Measurements from ENCODE around the gene TRAF3IP3. TPM values are rescaled to one million over a fixed set of nuclear protein-coding genes. Genes with fewer than 3 reads are reported as not detected.

TRAF3IP3 gene
- total RNA-seq, 4 donors from 2014 or later = 1.2 to 10.3 (median 1.9) TPM

DNA sequence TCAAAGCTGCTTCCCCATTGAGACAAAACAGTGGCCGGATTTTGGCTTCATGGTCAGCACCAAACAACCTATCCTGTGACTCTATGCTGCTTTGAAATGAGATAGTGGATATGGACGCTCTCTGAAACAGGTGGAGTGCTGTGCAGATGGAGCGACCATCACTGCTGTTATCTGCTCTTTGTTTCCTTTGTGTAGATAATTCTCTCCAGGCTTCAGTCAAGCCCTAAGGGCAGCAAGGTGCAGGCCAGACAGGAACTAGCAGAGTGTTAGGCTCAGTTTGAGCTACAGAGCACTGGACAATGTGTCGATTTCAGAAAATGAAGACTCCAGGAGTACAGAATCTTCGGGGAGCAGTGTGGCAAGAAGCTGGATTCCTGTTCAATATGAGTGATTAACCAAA lies 54.9 kb downstream of the TRAF3IP3 start:
- Histone ChIP-seq H3K27ac (no peak overlapping the region), H3K36me3 (no peaks in the 10 kb centered on the region), H3K9me3 (no peaks in the 10 kb centered on the region), H3K27me3 (peaks cover 0 to 5% (median 0%) of the 10 kb centered on the region in 4 donors), H3K4me3 (no peak overlapping the region), H3K4me1 (peaks cover 0 to 58% (median 25%) of the 10 kb centered on the region in 3 donors)
- 89 to 91% methylated on average over 5 of the region's 5 CpGs for WGBS, 2 donors
- intact Hi-C loops (cut with DNase I) = no loop called here
- no peak for DNase-seq
- TF ChIP-seq POLR2A (IDR thresholded peaks at IDR 0.05) (no peak), CTCF (IDR thresholded peaks at IDR 0.05) (no peak)

GRCh38 chr1:209813902-209814301 lies 58.0 kb downstream of the TRAF3IP3 start:
- H3K27me3 ChIP-seq = no peaks in the 10 kb centered on the region
- DNase-seq = no peak
- peaks cover 4 to 45% (median 15%) of the 10 kb centered on the region in 3 donors for H3K4me1 ChIP-seq
- 79 to 88% methylated on average over 4 of the region's 4 CpGs for WGBS, 2 donors
- no peak for TF ChIP-seq CTCF (IDR thresholded peaks at IDR 0.05)
- TF ChIP-seq POLR2A (IDR thresholded peaks at IDR 0.05) = no peak
- no peaks in the 10 kb centered on the region for H3K9me3 ChIP-seq
- intact Hi-C loops (cut with DNase I) = no loop called here
- H3K36me3 ChIP-seq = no peaks in the 10 kb centered on the region
- no peak overlapping the region for H3K4me3 ChIP-seq
- H3K27ac ChIP-seq = peak overlapping the region in 1 of 4 donors; percentile 94

- Histone ChIP-seq H3K36me3 (no peaks in the 10 kb centered on the region), H3K4me3 (no peak overlapping the region), H3K27me3 (no peaks in the 10 kb centered on the region), H3K9me3 (no peaks in the 10 kb centered on the region), H3K27ac (peak overlapping the region; percentile 82 to 94 (median 87)), H3K4me1 (peaks cover 4 to 33% (median 14%) of the 10 kb centered on the region in 3 donors)
- intact Hi-C loops (cut with DNase I) = no loop called here
- WGBS, 2 donors = 23 to 33% methylated on average over 3 of the region's 3 CpGs
- TF ChIP-seq POLR2A (IDR thresholded peaks at IDR 0.05) (no peak), CTCF (IDR thresholded peaks at IDR 0.05) (no peak)
- DNase-seq = no peak
These were observed 59.6 kb downstream of the TRAF3IP3 start for GRCh38 chr1:209815490-209815889.

GRCh38 chr1:209815931-209816341 lies 60.1 kb downstream of the TRAF3IP3 start:
- no peak for DNase-seq
- H3K27me3 ChIP-seq = no peaks in the 10 kb centered on the region
- peak overlapping the region in 2 of 4 donors; percentile 15 to 33 for H3K4me3 ChIP-seq
- WGBS, 2 donors = 41 to 57% methylated on average over 3 to 6 of the region's 6 CpGs
- peaks cover 4 to 36% (median 14%) of the 10 kb centered on the region in 3 donors for H3K4me1 ChIP-seq
- no peak for TF ChIP-seq CTCF (IDR thresholded peaks at IDR 0.05)
- TF ChIP-seq POLR2A (IDR thresholded peaks at IDR 0.05) = peak in 1 of 4 donors; percentile 20
- H3K9me3 ChIP-seq = no peaks in the 10 kb centered on the region
- no peaks in the 10 kb centered on the region for H3K36me3 ChIP-seq
- intact Hi-C loops (cut with DNase I) = no loop called here
- H3K27ac ChIP-seq = peak overlapping the region; percentile 82 to 94 (median 87)

DNA sequence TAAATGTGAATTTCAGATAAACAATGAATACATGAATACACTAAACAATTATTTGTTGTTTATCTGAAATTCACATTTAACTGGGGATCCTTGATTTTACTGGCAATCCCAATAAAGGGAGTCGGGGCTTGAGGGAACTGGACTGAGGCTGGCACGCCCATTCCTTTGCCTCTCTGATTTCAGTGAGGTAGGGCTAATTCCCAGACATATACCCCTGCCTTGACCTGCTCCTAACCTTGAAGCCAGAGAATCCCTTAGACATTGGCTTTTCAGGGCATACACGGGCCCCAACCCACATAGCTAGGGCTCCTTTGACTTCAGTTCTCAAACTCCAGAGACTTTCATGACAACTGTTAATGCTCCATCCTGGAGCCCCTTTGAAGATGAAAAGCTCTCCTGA lies 61.1 kb downstream of the TRAF3IP3 start:
- Histone ChIP-seq H3K27me3 (peaks cover 0 to 3% (median 0%) of the 10 kb centered on the region in 4 donors), H3K4me3 (no peak overlapping the region), H3K36me3 (no peaks in the 10 kb centered on the region), H3K27ac (peak overlapping the region; percentile 82 to 94 (median 87)), H3K9me3 (no peaks in the 10 kb centered on the region), H3K4me1 (peaks cover 4 to 37% (median 14%) of the 10 kb centered on the region in 3 donors)
- intact Hi-C loops (cut with DNase I) = no loop called here
- TF ChIP-seq POLR2A (IDR thresholded peaks at IDR 0.05) (no peak), CTCF (IDR thresholded peaks at IDR 0.05) (no peak)
- no peak for DNase-seq
- 47 to 52% methylated on average over 3 of the region's 3 CpGs for WGBS, 2 donors

Data from esophagus squamous epithelium (tissue), 5 donors.